Measurements from ENCODE around the gene CEBPA. TPM values are rescaled to one million over a fixed set of nuclear protein-coding genes. Genes with fewer than 3 reads are reported as not detected.

The CEBPA gene
- polyA plus RNA-seq, 1 donor (not counting 4 experiments of a cell fraction or from before 2014, with no cell fraction given) = 3.6 TPM

DNA sequence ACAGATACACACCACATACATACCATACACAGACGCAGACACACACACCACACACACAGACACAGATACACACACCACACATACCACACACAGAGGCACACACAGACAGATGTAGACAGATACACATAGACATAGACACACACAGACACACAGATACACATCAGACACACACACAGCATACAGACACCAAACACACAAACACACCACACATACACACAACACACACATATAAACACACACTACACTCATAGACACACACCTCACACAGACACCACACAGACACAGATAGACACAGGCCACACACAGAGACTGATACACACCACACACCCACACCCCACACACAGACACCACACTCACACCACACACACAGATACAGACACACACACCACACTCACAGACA lies 51.8 kb downstream of the CEBPA start:
- Histone ChIP-seq H3K36me3 (ENCODE audit: control insufficient read depth in 2 of 2, extremely low read depth in 1 of 2, insufficient read depth in 2 of 2, low read length in 2 of 2) (no peaks in the 10 kb centered on the region), H3K4me2 (ENCODE audit: control insufficient read depth, extremely low read depth, insufficient read depth, low read depth, low read length) (no peak overlapping the region), H4K20me1 (ENCODE audit: control insufficient read depth, extremely low read depth, insufficient read depth, low read length) (no peaks in the 10 kb centered on the region), H3K27ac (ENCODE audit: control insufficient read depth, insufficient read depth, low read length) (no peak overlapping the region), H3K9ac (ENCODE audit: control insufficient read depth, extremely low read depth, insufficient read depth, low read length) (no peak overlapping the region), H3K4me1 (ENCODE audit: control insufficient read depth, extremely low read depth, insufficient read depth, low read length) (no peaks in the 10 kb centered on the region), H3K79me2 (ENCODE audit: control insufficient read depth, insufficient read depth, low read length) (no peaks in the 10 kb centered on the region), H3K9me3 (ENCODE audit: control insufficient read depth, low read depth, low read length) (peaks cover 2% of the 10 kb centered on the region), H2AFZ (ENCODE audit: control insufficient read depth, low read length) (no peak overlapping the region), H3K27me3 (ENCODE audit: control insufficient read depth, extremely low read depth, insufficient read depth, low read length) (no peaks in the 10 kb centered on the region), H3K9me1 (ENCODE audit: control insufficient read depth, extremely low read depth, insufficient read depth, low read length) (no peaks in the 10 kb centered on the region), H3K4me3 (ENCODE audit: control insufficient read depth in 2 of 3, extremely low read depth in 1 of 3, insufficient read depth in 2 of 3, low read depth in 1 of 3, low read length in 3 of 3) (no peak overlapping the region)
- TF ChIP-seq, protein P1, sequence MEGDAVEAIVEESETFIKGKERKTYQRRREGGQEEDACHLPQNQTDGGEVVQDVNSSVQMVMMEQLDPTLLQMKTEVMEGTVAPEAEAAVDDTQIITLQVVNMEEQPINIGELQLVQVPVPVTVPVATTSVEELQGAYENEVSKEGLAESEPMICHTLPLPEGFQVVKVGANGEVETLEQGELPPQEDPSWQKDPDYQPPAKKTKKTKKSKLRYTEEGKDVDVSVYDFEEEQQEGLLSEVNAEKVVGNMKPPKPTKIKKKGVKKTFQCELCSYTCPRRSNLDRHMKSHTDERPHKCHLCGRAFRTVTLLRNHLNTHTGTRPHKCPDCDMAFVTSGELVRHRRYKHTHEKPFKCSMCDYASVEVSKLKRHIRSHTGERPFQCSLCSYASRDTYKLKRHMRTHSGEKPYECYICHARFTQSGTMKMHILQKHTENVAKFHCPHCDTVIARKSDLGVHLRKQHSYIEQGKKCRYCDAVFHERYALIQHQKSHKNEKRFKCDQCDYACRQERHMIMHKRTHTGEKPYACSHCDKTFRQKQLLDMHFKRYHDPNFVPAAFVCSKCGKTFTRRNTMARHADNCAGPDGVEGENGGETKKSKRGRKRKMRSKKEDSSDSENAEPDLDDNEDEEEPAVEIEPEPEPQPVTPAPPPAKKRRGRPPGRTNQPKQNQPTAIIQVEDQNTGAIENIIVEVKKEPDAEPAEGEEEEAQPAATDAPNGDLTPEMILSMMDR (optimal IDR thresholded peaks at IDR 0.05 in 1 of 3, IDR thresholded peaks at IDR 0.05 in 1 of 3, conservative IDR thresholded peaks at IDR 0.05 in 1 of 3; ENCODE audit: extremely low read depth in 1 of 3, insufficient read depth in 2 of 3, low read length in 3 of 3) = no peak
- TF ChIP-seq EZH2 (IDR thresholded peaks at IDR 0.05; ENCODE audit: low read length) = no peak
- dilution Hi-C loops (cut with MboI; ENCODE audit: extremely low pct_ligation_motif_present, low sequenced_read_pairs) = no loop called here
- FAIRE-seq (no peak), DNase-seq (ENCODE audit: low read depth, low spot score) (no peak)

Other genes starting within 250 kb of the CEBPA start
- gene RHPN2, start 237.6 kb downstream of the CEBPA start, polyA plus RNA-seq = 5.0 to 6.8 TPM (median 6.6 TPM) in 3 replicates
- 4.9 to 6.2 TPM (median 5.8 TPM) in 3 replicates for gene GPATCH1, start 221.4 kb downstream of the CEBPA start, polyA plus RNA-seq
- gene WDR88, start 170.4 kb downstream of the CEBPA start, polyA plus RNA-seq = not detected in 3 replicates
- 2.5 to 12.7 TPM (median 5.0 TPM) in 3 replicates for gene LRP3, start 108.2 kb downstream of the CEBPA start, polyA plus RNA-seq
- gene SLC7A10, start 76.7 kb downstream of the CEBPA start, polyA plus RNA-seq = not detected in 3 replicates
- 20.4 to 31.9 TPM (median 22.4 TPM) in 3 replicates for gene CEBPG, start 71.2 kb upstream of the CEBPA start, polyA plus RNA-seq
- gene PEPD, start 219.3 kb upstream of the CEBPA start, polyA plus RNA-seq = 36.9 to 58.3 TPM (median 37.6 TPM) in 3 replicates